Ectodermal cell (in vitro differentiated cells): Measurements from ENCODE around the gene NR4A2.

ENCODE experiments used
- H3K27ac ChIP-seq: 2 replicates; pipeline ENCODE4 v1.7.0; 2013; ENCODE audit warnings: mild to moderate bottlenecking, low read depth, low read length; ENCODE audit not compliant: insufficient read depth, poor library complexity, severe bottlenecking
- H3K27me3 ChIP-seq: 2 replicates; pipeline ENCODE4 v1.7.0; 2013; ENCODE audit warnings: mild to moderate bottlenecking, low read length; ENCODE audit not compliant: insufficient read depth, control insufficient read depth, poor library complexity, severe bottlenecking
- H3K36me3 ChIP-seq: one replicate; pipeline ENCODE4 v1.7.0; 2013; ENCODE audit warnings: low read length; ENCODE audit not compliant: control insufficient read depth, insufficient read depth
- H3K4me1 ChIP-seq: one replicate; pipeline ENCODE4 v1.7.0; 2013; ENCODE audit warnings: low read length; ENCODE audit not compliant: control insufficient read depth, insufficient read depth
- H3K4me3 ChIP-seq: 2 replicates; pipeline ENCODE4 v1.7.0; 2013; ENCODE audit warnings: low read depth, low read length, control low read depth; ENCODE audit not compliant: insufficient read depth
- H3K9me3 ChIP-seq: 2 replicates; pipeline ENCODE4 v1.7.0; 2013; ENCODE audit warnings: mild to moderate bottlenecking, low read length, moderate library complexity; ENCODE audit not compliant: control insufficient read depth
- WGBS, 2 experiments: methylation state at CpG; one replicate each; pipeline ENCODE4 v1.1.7; 2013; ENCODE audit warnings: missing lambda C conversion rate in 2 of 2; 5-methylcytosine and 5-hydroxymethylcytosine counted together

NR4A2 gene

DNA sequence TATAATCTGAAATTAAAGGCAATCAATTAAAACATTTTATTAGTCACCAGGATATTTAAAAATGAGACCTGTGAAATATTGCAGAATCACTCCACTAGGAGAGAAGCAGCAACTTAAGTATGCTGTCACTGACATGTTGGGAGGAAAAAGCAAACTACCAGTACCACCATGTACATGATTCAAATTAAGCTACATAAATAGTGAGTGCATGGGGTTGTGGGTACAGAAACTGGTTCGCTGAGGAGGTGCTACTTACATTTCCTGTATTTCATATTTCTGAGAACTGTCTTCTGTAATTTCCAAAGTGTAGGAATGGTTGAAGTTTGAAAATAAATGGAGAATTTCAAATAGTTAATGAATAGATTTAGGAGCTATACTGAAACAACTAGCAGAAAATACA lies 7.9 kb upstream of the NR4A2 start:
- 82% methylated on average over 1 of the region's 1 CpG; no CpG with 5 or more reads in 1 of the 2 experiments for WGBS, 2 experiments
- no peak overlapping the region for H3K4me3 ChIP-seq
- peaks cover 12% of the 10 kb centered on the region for H3K27me3 ChIP-seq
- no peaks in the 10 kb centered on the region for H3K4me1 ChIP-seq
- H3K9me3 ChIP-seq, result no peaks in the 10 kb centered on the region
- H3K27ac ChIP-seq, result no peak overlapping the region
- no peaks in the 10 kb centered on the region for H3K36me3 ChIP-seq

DNA sequence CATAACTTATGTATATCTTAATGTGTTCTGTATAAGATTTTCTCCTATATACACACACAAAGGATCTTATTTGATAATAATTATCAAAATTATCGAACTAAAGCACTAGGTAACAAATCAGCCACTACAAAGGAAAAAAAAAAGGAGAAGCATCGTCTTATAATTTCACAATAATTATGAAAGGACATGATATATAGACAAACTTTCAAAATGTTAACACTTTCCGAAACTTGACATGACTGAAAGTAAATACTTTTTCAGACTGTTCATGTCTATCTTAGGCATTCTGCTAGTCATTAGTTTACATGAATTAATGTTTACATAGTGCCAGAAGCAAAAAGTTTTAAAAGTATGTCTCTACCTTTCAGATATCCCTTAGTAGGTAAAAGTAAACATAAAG lies 7.3 kb upstream of the NR4A2 start:
- H3K4me3 ChIP-seq, result no peak overlapping the region
- H3K9me3 ChIP-seq, result no peaks in the 10 kb centered on the region
- H3K4me1 ChIP-seq, result no peaks in the 10 kb centered on the region
- no peak overlapping the region for H3K27ac ChIP-seq
- 100% methylated on average over 1 of the region's 3 CpGs; no CpG with 5 or more reads in 1 of the 2 experiments for WGBS, 2 experiments
- H3K27me3 ChIP-seq, result peaks cover 12% of the 10 kb centered on the region
- no peaks in the 10 kb centered on the region for H3K36me3 ChIP-seq

DNA sequence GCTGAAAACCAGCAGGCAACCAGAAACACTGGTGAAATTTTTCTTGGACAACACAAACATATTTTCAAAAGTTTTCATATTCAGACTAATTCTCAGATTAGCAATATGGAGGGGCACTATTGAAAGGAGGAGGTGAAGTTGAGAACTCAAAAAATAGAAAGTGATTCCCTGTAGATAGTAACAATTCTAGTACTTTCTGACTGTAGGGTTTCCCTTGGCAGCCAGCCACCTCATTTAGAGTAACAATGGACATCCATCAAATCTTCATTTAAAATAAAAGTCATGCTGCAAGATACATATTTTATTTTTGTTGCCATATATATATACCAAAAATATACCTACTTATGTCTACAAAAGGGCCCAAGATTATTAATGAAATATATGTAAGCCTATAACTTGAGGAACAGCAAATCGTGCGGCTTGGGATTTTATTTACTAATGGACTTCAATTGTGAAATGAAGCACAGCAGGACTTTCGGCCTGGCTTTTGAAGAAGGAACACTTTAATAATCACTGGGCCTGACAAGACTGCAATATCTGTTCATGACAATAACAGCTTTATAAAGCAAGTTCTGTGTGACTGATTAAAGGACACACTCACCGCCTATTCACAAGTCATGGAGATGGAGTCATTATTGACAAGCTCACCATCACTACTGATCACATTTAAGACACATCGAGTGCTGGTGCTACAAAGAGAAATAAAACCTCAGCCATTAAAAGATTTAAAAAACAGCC lies 6.8 kb upstream of the NR4A2 start:
- no peaks in the 10 kb centered on the region for H3K9me3 ChIP-seq
- H3K27ac ChIP-seq, result no peak overlapping the region
- H3K4me1 ChIP-seq, result no peaks in the 10 kb centered on the region
- WGBS, 2 experiments, result 90 to 91% methylated on average over 5 of the region's 5 CpGs
- H3K27me3 ChIP-seq, result peaks cover 12% of the 10 kb centered on the region
- no peaks in the 10 kb centered on the region for H3K36me3 ChIP-seq
- H3K4me3 ChIP-seq, result no peak overlapping the region

DNA sequence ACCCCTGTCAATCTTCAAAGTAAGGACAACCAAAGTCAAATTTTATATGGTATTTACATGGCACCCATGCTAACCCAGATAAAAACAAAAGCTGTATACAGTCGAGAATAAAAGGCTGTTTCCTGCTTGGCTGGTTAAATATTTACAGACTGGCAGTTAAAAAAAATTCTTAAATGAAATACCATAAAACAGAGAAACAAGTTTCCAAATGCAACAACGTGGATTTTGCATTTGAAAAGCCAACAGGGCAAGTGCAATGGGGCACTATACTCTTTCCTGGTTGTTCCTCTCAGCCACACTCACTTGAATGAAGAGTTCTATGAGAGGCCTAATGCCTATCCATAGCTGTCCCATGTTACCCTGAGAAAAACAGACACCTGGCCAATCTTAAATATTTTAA lies 6.1 kb upstream of the NR4A2 start:
- 42 to 46% methylated on average over 2 of the region's 2 CpGs for whole genome bisulfite sequencing, 2 experiments
- H3K36me3 ChIP-seq, result no peaks in the 10 kb centered on the region
- no peak overlapping the region for H3K4me3 ChIP-seq
- H3K27me3 ChIP-seq, result peaks cover 12% of the 10 kb centered on the region
- H3K27ac ChIP-seq, result no peak overlapping the region
- no peaks in the 10 kb centered on the region for H3K9me3 ChIP-seq
- no peaks in the 10 kb centered on the region for H3K4me1 ChIP-seq

DNA sequence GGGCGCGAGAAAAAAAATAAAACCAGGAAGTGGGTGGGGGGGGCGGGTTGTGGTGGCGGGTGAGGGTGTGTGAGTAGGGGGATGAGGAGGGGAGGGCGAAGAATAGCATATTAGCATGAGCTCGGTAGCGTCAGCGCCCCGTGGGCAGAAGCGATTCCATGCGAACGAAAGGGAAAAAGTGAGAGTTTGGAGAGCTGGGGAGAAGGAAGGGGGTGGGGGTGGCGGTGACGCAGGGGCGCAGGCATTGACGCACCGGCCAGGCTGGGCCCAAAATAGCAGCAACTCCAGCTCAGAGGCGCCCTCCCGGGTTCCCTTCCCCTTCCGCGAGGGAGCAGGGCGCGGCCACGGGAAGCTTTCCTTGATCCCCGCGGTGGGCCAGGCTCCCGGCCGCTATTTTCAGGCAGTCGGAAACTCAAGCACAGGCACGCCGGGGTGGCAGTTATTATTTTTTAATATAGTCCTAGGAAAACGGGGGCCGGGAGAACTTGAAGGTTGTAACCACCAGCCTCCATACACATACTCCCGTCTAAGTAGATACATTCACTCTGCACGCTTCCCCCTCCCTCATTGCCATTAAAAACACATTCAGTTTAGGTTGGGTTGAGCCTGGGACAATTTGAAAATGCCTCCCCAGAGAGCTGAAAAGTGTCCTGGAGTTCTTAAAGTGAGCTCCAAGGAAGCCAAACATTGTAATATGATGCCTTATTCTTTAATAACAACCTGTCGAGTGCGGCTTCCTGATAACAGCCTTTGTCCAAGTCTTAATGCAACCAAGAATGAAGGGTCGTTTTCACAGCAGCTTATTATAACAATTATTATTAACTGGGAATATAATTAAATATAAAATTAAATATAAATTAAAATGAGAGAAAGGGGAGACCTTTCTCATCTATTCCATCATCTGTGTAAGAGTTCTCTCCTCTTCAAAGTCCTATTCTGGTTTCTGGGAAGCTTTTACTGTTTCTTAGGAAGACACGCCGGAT lies 2.3 kb upstream of the NR4A2 start:
- H3K4me3 ChIP-seq, result peak overlapping the region; percentile 56
- peaks cover 35% of the 10 kb centered on the region for H3K27me3 ChIP-seq
- 2 to 3% methylated on average over 38 to 40 of the region's 40 CpGs for WGBS, 2 experiments
- H3K4me1 ChIP-seq, result peaks cover 6% of the 10 kb centered on the region
- H3K36me3 ChIP-seq, result no peaks in the 10 kb centered on the region
- peak overlapping the region; percentile 2 for H3K27ac ChIP-seq
- no peaks in the 10 kb centered on the region for H3K9me3 ChIP-seq

DNA sequence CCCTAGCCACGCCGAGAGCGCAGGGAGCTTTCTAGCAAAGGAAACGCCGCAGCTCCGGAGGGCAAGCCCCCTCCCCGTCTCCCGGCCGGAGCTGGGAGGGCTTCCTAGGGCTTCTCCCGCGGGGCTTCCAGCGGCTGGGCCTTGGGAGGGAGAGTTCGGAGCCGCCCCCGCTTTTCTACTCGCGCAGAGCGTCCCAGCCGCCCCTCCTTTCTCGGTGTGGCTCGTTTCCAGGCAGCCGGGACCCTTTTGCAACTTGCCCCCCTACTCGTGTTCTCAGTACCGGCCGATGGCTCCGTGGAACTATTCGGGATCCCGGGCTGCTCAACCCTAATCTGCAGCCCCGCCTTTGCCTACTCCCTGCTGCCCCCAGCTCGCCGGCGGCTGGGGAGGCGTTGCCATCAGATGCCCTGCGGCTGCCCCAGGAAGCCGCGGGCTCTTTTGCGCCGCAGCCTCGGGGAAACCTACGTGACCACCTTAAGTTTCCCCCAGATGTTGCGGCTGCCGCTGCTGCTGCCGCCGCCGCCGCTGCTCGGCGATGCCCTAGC lies 1.5 kb upstream of the NR4A2 start:
- H3K4me1 ChIP-seq, result peaks cover 6% of the 10 kb centered on the region
- 0% methylated on average over 48 of the region's 48 CpGs for WGBS, 2 experiments
- no peaks in the 10 kb centered on the region for H3K36me3 ChIP-seq
- peak overlapping the region; percentile 56 for H3K4me3 ChIP-seq
- no peak overlapping the region for H3K27ac ChIP-seq
- H3K27me3 ChIP-seq, result peaks cover 38% of the 10 kb centered on the region
- H3K9me3 ChIP-seq, result no peaks in the 10 kb centered on the region

DNA sequence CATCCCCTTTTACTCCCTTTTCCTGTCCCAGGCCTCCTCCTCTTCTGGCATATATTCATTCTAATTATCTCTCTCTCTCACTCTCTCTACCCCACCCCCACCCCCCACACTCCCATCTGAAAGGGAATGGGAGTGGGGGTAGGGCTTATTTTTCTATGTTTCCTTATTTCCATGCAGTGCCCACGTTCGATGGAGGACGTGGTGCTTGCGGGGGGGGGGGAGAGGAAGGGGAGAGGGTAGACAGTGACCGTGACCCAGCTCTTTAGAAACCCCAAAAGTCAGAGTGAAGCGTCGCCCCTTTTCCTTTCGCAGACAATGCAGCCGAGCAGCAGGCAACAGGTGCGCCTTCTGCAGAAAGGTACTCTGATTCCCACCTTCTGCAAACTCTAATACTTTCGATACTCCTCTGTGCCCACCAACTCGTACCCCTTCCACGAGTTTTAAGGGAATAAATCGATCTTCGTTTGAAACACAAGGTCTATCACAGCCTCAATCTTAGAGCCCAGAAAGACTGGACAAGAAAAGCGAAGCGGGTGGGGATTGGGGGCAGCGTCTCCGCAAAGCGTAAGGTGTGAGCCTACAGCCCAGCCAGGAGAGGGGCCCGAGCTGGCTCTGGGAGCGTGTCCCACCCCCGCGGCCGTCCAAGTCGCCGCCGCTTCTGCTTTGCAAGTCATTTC lies 891 bp upstream of the NR4A2 start:
- H3K27ac ChIP-seq, result no peak overlapping the region
- peaks cover 42% of the 10 kb centered on the region for H3K27me3 ChIP-seq

DNA sequence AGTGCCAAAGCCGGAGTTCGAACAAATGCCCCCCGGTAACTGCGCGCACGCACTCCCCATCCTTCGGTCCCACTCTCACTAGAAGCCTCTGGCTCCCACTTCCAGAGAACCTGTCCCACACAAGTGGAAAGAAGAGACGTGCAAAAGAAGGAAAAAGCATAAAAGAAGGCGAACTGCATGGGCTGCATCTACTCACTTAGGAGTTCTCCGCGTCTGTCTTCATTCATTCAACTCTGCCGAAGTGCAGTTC lies 312 bp downstream of the NR4A2 start:
- Histone ChIP-seq H3K27ac (peak overlapping the region; percentile 38), H3K27me3 (peaks cover 42% of the 10 kb centered on the region), H3K36me3 (no peaks in the 10 kb centered on the region), H3K9me3 (no peaks in the 10 kb centered on the region), H3K4me3 (peak overlapping the region; percentile 56), H3K4me1 (peaks cover 6% of the 10 kb centered on the region)
- 0 to 1% methylated on average over 12 of the region's 12 CpGs for WGBS, 2 experiments

More for the DNA sequence above, 891 bp upstream of the NR4A2 start:
- no peaks in the 10 kb centered on the region for H3K36me3 ChIP-seq
- no peaks in the 10 kb centered on the region for H3K9me3 ChIP-seq
- 0% methylated on average over 28 of the region's 28 CpGs for WGBS, 2 experiments
- peak overlapping the region; percentile 56 for H3K4me3 ChIP-seq
- H3K4me1 ChIP-seq, result peaks cover 6% of the 10 kb centered on the region

DNA sequence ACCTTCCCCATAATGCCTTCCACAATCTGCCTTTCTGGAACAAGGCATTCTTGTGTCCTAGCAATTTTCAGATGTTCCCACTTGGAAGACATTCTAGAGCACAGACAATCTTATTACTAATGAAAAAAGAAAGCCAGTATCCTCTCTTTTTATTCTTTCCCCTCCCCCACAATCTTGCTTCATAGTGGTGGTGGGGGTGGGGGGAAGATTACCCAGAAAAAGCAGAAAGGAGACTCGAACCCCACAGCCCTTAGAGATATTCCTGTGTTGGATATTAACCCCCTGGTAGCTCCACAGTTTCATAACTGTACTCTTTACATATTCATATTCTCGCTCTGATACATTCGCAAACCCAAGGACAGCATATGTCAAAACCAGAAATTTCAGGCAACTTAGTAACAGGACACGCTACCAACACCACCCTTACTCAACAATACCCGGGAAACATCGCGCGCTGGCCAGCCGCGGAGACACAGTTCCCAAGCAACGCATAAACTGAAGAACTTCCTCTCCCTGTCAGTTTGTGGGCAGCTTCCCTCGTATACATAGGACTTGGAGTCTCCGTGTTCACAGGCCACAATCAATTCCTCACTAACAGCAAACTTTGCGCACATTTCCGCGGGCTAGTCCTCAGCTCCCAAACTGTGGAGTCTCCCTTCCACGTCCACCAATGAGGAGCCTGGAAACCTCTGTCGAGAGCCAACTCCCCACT lies 793 bp downstream of the NR4A2 start:
- H3K9me3 ChIP-seq, result no peaks in the 10 kb centered on the region
- WGBS, 2 experiments, result 6 to 7% methylated on average over 18 of the region's 18 CpGs
- peaks cover 42% of the 10 kb centered on the region for H3K27me3 ChIP-seq
- no peak overlapping the region for H3K27ac ChIP-seq
- H3K36me3 ChIP-seq, result no peaks in the 10 kb centered on the region
- peak overlapping the region; percentile 56 for H3K4me3 ChIP-seq
- peaks cover 6% of the 10 kb centered on the region for H3K4me1 ChIP-seq
